Calu3 (cell line): ENCODE results near the gene TIRAP. TPM values are rescaled to one million over a fixed set of nuclear protein-coding genes. Genes with fewer than 3 reads are reported as not detected.

Source experiments
- BruUV-seq: library from RNA; stranded (reverse); fragments of 400-500 nt; replicated peaks from 2 replicates; lab custom pipeline; 2021; lab: Mats Ljungman, UMichigan
- CTCF ChIA-PET: fragments of 300-600 bp; sonication (Branson Sonifier 250); formaldehyde crosslinking; loops from one replicate; lab custom pipeline; 2022; ENCODE audit warnings: antibody characterized with exemption; lab: Charles Lee
- DNase-seq: peaks from one replicate; pipeline ENCODE4 v3.0.0; 2022
- H3K27ac Mint-ChIP-seq: one replicate; pipeline ENCODE4 v1.8.0; 2022; ENCODE audit warnings: mixed read lengths; ENCODE audit not compliant: unreplicated experiment
- H3K27me3 Mint-ChIP-seq: one replicate; pipeline ENCODE4 v1.8.0; 2022; ENCODE audit warnings: mixed read lengths; ENCODE audit not compliant: unreplicated experiment
- H3K36me3 Mint-ChIP-seq: one replicate; pipeline ENCODE4 v1.8.0; 2022; ENCODE audit warnings: mild to moderate bottlenecking, moderate library complexity, mixed read lengths; ENCODE audit not compliant: insufficient read depth, unreplicated experiment
- H3K4me1 Mint-ChIP-seq: one replicate; pipeline ENCODE4 v1.8.0; 2022; ENCODE audit warnings: mild to moderate bottlenecking, low read depth, mixed read lengths; ENCODE audit not compliant: unreplicated experiment
- H3K4me3 Mint-ChIP-seq: one replicate; pipeline ENCODE4 v1.8.0; 2022; ENCODE audit warnings: mild to moderate bottlenecking, low read depth, moderate library complexity, mixed read lengths; ENCODE audit not compliant: unreplicated experiment
- H3K9me3 Mint-ChIP-seq: one replicate; pipeline ENCODE4 v1.8.0; 2022; ENCODE audit warnings: low read depth, mixed read lengths; ENCODE audit not compliant: unreplicated experiment
- CTCF ChIP-seq: fragments of 200-600 bp; IDR thresholded peaks from one replicate; pipeline ENCODE4 v1.8.0; 2022; ENCODE audit warnings: antibody characterized with exemption; ENCODE audit not compliant: unreplicated experiment
- intact Hi-C: fragments of 100-400 bp; cut with micrococcal nuclease; formaldehyde crosslinking; loops from one replicate; pipeline ENCODE4 v1.10.0; 2022; ENCODE audit not compliant: unreplicated experiment
- total RNA-seq: library from RNA; stranded (reverse); gene quantifications from 2 replicates; pipeline ENCODE4 v1.2.3, GENCODE V29; 2022

TIRAP gene
- total RNA-seq, 1 experiment from 2014 or later, result 8.1 TPM

GRCh38 chr11:126282361-126282735 lies 545 bp upstream of the TIRAP start:
- no peak for DNase-seq
- intact Hi-C loops, result no loop called here
- peaks cover 24% of the 10 kb centered on the region for H3K36me3 Mint-ChIP-seq
- H3K9me3 Mint-ChIP-seq, result no peaks in the 10 kb centered on the region
- no peaks in the 10 kb centered on the region for H3K27me3 Mint-ChIP-seq
- no peak for TF ChIP-seq CTCF
- peaks cover 8% of the 10 kb centered on the region for H3K4me1 Mint-ChIP-seq
- H3K27ac Mint-ChIP-seq, result no peak overlapping the region
- CTCF ChIA-PET, result no interaction called here
- H3K4me3 Mint-ChIP-seq, result peak overlapping the region; percentile 79
- BruUV-seq, result no TSS peak

GRCh38 chr11:126284829-126285228 lies 1.9 kb downstream of the TIRAP start:
- Mint-ChIP-seq H3K27me3 (no peaks in the 10 kb centered on the region), H3K4me1 (peaks cover 8% of the 10 kb centered on the region), H3K4me3 (peak overlapping the region; percentile 21), H3K9me3 (no peaks in the 10 kb centered on the region), H3K27ac (peak overlapping the region; percentile 41), H3K36me3 (peaks cover 12% of the 10 kb centered on the region)
- BruUV-seq, result no TSS peak
- CTCF ChIA-PET, result no interaction called here
- TF ChIP-seq CTCF, result no peak
- DNase-seq, result peak; percentile 71
- intact Hi-C loops, result no loop called here

GRCh38 chr11:126288237-126288636 lies 5.3 kb downstream of the TIRAP start:
- Mint-ChIP-seq H3K4me3 (no peak overlapping the region), H3K4me1 (peaks cover 8% of the 10 kb centered on the region), H3K36me3 (peaks cover 6% of the 10 kb centered on the region), H3K9me3 (no peaks in the 10 kb centered on the region), H3K27me3 (no peaks in the 10 kb centered on the region), H3K27ac (no peak overlapping the region)
- no peak for TF ChIP-seq CTCF
- intact Hi-C loops, result no loop called here
- no TSS peak for BruUV-seq
- CTCF ChIA-PET, result no interaction called here
- no peak for DNase-seq

- no peak overlapping the region for H3K4me3 Mint-ChIP-seq
- CTCF ChIA-PET, result no interaction called here
- intact Hi-C loops, result no loop called here
- H3K9me3 Mint-ChIP-seq, result no peaks in the 10 kb centered on the region
- H3K4me1 Mint-ChIP-seq, result no peaks in the 10 kb centered on the region
- no peak for TF ChIP-seq CTCF
- no peaks in the 10 kb centered on the region for H3K27me3 Mint-ChIP-seq
- H3K27ac Mint-ChIP-seq, result no peak overlapping the region
- peaks cover 10% of the 10 kb centered on the region for H3K36me3 Mint-ChIP-seq
- no TSS peak for BruUV-seq
- no peak for DNase-seq
Measured at GRCh38 chr11:126290887-126291286, 8.0 kb downstream of the TIRAP start.
